SK-N-SH (cell line): ENCODE data around the gene FAM3B. TPM values are rescaled to one million over a fixed set of nuclear protein-coding genes. Genes with fewer than 3 reads are reported as not detected.

Experiments
- CTCF ChIA-PET: fragments of 300-600, 350-600 bp; formaldehyde crosslinking; extraction: SDS; loops from one replicate; lab custom pipeline; 2021; lab: Yijun Ruan, JAX
- POLR2A ChIA-PET: fragments of 350-600 bp; sonication (Branson Sonifier 250); formaldehyde crosslinking; extraction: SDS; loops from one replicate; lab custom pipeline; 2020; ENCODE audit warnings: antibody characterized with exemption, inconsistent platforms; lab: Yijun Ruan, JAX
- DNase-seq: peaks from one replicate; pipeline ENCODE4 v3.0.0; 2012
- H2AFZ ChIP-seq: fragments of 200-600 bp; sonication (generic); 2 replicates; pipeline ENCODE4 v1.8.1; 2016; ENCODE audit warnings: antibody characterized with exemption, mild to moderate bottlenecking, low read depth
- H3F3A ChIP-seq: fragments of 200-600 bp; sonication (generic); replicated peaks from 2 replicates; pipeline ENCODE3; 2016; ENCODE audit warnings: antibody characterized with exemption, mild to moderate bottlenecking; ENCODE audit not compliant: insufficient read depth
- H3K27ac ChIP-seq, 2 experiments: fragments of 200-500 bp in 1 of 2; fragments of 200-600 bp in 1 of 2; sonication (Bioruptor generic) in 1 of 2; sonication (generic), shearing (Covaris generic) in 1 of 2; 2 replicates each; pipeline versions ENCODE4 v1.5.1 to v1.6.1; 2014 to 2016; ENCODE audit warnings: low read depth in 2 of 2, inconsistent platforms in 1 of 2, low read length in 1 of 2, mild to moderate bottlenecking in 1 of 2, mixed read lengths in 1 of 2
- H3K27me3 ChIP-seq: fragments of 200-600 bp; sonication (generic), shearing (Covaris generic); 2 replicates; pipeline ENCODE4 v1.6.1; 2016; ENCODE audit warnings: mixed run types; ENCODE audit not compliant: insufficient read depth
- H3K36me3 ChIP-seq, 2 experiments: fragments of 200-500 bp in 1 of 2; fragments of 200-600 bp in 1 of 2; sonication (Bioruptor generic) in 1 of 2; sonication (generic) in 1 of 2; replicated peaks in 1 of 2; 2 replicates each; pipeline versions ENCODE3 to v1.5.1; 2014 to 2016; ENCODE audit warnings: low read length in 1 of 2, mild to moderate bottlenecking in 1 of 2; ENCODE audit not compliant: insufficient read depth in 2 of 2, control insufficient read depth in 1 of 2
- H3K4me1 ChIP-seq, 2 experiments: fragments of 200-500 bp in 1 of 2; fragments of 200-600 bp in 1 of 2; sonication (Bioruptor generic) in 1 of 2; sonication (generic), shearing (Covaris generic) in 1 of 2; 2 replicates each; pipeline versions ENCODE4 v1.5.1 to v1.6.1; 2014 to 2016; ENCODE audit warnings: low read depth in 1 of 2, low read length in 1 of 2, mixed run types in 1 of 2; ENCODE audit not compliant: insufficient read depth in 2 of 2, control insufficient read depth in 1 of 2
- H3K4me2 ChIP-seq: fragments of 200-600 bp; sonication (generic), shearing (Covaris generic); 2 replicates; pipeline ENCODE4 v1.6.1; 2017; ENCODE audit warnings: mixed run types
- H3K4me3 ChIP-seq, 2 experiments: fragments of 200-500 bp in 1 of 2; fragments of 200-600 bp in 1 of 2; sonication (Bioruptor generic) in 1 of 2; sonication (generic), shearing (Covaris generic) in 1 of 2; 2 replicates each; pipeline versions ENCODE4 v1.5.1 to v1.8.1; 2014 to 2016; ENCODE audit warnings: low read depth in 2 of 2, inconsistent platforms in 1 of 2, low read length in 1 of 2, mild to moderate bottlenecking in 1 of 2, mixed read lengths in 1 of 2, moderate library complexity in 1 of 2
- H3K79me2 ChIP-seq: fragments of 200-600 bp; sonication (generic); 2 replicates; pipeline ENCODE4 v1.8.1; 2017; ENCODE audit warnings: mild to moderate bottlenecking; ENCODE audit not compliant: insufficient read depth
- H3K9ac ChIP-seq: fragments of 200-600 bp; sonication (generic); 2 replicates; pipeline ENCODE4 v1.6.1; 2017; ENCODE audit warnings: mixed run types
- H3K9me2 ChIP-seq: fragments of 200-600 bp; sonication (generic); 2 replicates; pipeline ENCODE4 v1.6.1; 2017; ENCODE audit warnings: mixed run types
- H3K9me3 ChIP-seq: fragments of 200-600 bp; sonication (generic); 2 replicates; pipeline ENCODE4 v1.6.1; 2017; ENCODE audit warnings: mixed run types, mild to moderate bottlenecking, moderate library complexity
- H4K20me1 ChIP-seq: fragments of 200-600 bp; sonication (generic); 2 replicates; pipeline ENCODE4 v1.6.1; 2017; ENCODE audit warnings: mild to moderate bottlenecking, mixed run types; ENCODE audit not compliant: insufficient read depth
- CHD2 ChIP-seq: fragments of 150-350 bp; IDR thresholded peaks from 2 replicates; pipeline ENCODE4 v1.6.1; 2018; ENCODE audit warnings: low read length; ENCODE audit not compliant: partially characterized antibody
- ELF1 ChIP-seq: IDR thresholded peaks from 2 replicates; pipeline ENCODE4 v1.4.0; 2012
- EP300 ChIP-seq, 2 experiments: IDR thresholded peaks; 2 replicates each; pipeline versions ENCODE4 v1.4.0 to v1.6.1; 2012; ENCODE audit warnings: borderline replicate concordance in 1 of 2, low read depth in 1 of 2, low read length in 1 of 2
- EZH2phosphoT487 ChIP-seq: fragments of 200-600 bp; sonication (generic); IDR thresholded peaks from 2 replicates; pipeline ENCODE4 v1.6.1; 2017; ENCODE audit warnings: low read depth, mixed run types, mild to moderate bottlenecking, antibody characterized with exemption, moderate library complexity, borderline replicate concordance
- FOSL2 ChIP-seq: IDR thresholded peaks from 2 replicates; pipeline ENCODE4 v1.4.0; 2012; ENCODE audit warnings: low read depth, mild to moderate bottlenecking, moderate library complexity, borderline replicate concordance
- FOXM1 ChIP-seq: IDR thresholded peaks from 2 replicates; pipeline ENCODE4 v1.4.0; 2012; ENCODE audit warnings: low read depth, mild to moderate bottlenecking
- JUND ChIP-seq: IDR thresholded peaks from 2 replicates; pipeline ENCODE4 v1.4.0; 2012
- MXI1 ChIP-seq: IDR thresholded peaks from 2 replicates; pipeline ENCODE4 v1.6.1; 2012; ENCODE audit warnings: mild to moderate bottlenecking, low read depth, low read length, improper control_type of control experiment
- NRF1 ChIP-seq: IDR thresholded peaks from 2 replicates; pipeline ENCODE4 v1.6.1; 2012; ENCODE audit warnings: low read depth, mild to moderate bottlenecking, low read length
- RCOR1 ChIP-seq: fragments of 150-350 bp; IDR thresholded peaks from 2 replicates; pipeline ENCODE4 v1.6.1; 2017; ENCODE audit warnings: antibody characterized with exemption, low read length
- RXRA ChIP-seq: IDR thresholded peaks from 2 replicates; pipeline ENCODE4 v1.4.0; 2012; ENCODE audit warnings: low read depth, mild to moderate bottlenecking, borderline replicate concordance
- SMC3 ChIP-seq: IDR thresholded peaks from 2 replicates; pipeline ENCODE4 v1.6.1; 2012; ENCODE audit warnings: low read depth, low read length, improper control_type of control experiment
- TAF1 ChIP-seq: IDR thresholded peaks from 2 replicates; pipeline ENCODE4 v1.6.1; 2012; ENCODE audit warnings: low read depth, mild to moderate bottlenecking, low read length, moderate library complexity, borderline replicate concordance
- TCF12 ChIP-seq: IDR thresholded peaks from 2 replicates; pipeline ENCODE4 v1.4.0; 2012
- WGBS: methylation state at CpG from one replicate; pipeline ENCODE4 v1.1.6; 2017; ENCODE audit warnings: low lambda C conversion rate; 5-methylcytosine and 5-hydroxymethylcytosine counted together
- polyA plus RNA-seq, 3 experiments: library from polyadenylated mRNA; depleted of rRNA; stranded (reverse); fragments of >200 nt; gene quantifications; 2 replicates each; pipeline ENCODE4 v1.2.3, GENCODE V29; 2012
- TF ChIP-seq, protein P1 (sequence below): IDR thresholded peaks from 2 replicates; pipeline ENCODE4 v1.4.0; 2012; ENCODE audit warnings: low read depth
- TF ChIP-seq, protein P2 (sequence below): fragments of 200-600 bp; sonication (generic); IDR thresholded peaks from 2 replicates; pipeline ENCODE4 v1.6.1; 2017; ENCODE audit warnings: antibody characterized with exemption, mild to moderate bottlenecking, moderate library complexity
- TF ChIP-seq, protein P3 (sequence below): IDR thresholded peaks from 2 replicates; pipeline ENCODE4 v1.4.0; 2012; ENCODE audit warnings: low read depth, borderline replicate concordance
- TF ChIP-seq, protein P4 (sequence below): fragments of 150-350 bp; IDR thresholded peaks from 2 replicates; pipeline ENCODE4 v1.6.1; 2016; ENCODE audit warnings: mild to moderate bottlenecking, low read depth, low read length
- TF ChIP-seq, protein P5 (sequence below): IDR thresholded peaks from 2 replicates; pipeline ENCODE4 v1.4.0; 2012; ENCODE audit warnings: low read depth, borderline replicate concordance

The FAM3B gene
- polyA plus RNA-seq, 1 of the 3 experiments (the other 2 are of a cell fraction), result not detected

DNA sequence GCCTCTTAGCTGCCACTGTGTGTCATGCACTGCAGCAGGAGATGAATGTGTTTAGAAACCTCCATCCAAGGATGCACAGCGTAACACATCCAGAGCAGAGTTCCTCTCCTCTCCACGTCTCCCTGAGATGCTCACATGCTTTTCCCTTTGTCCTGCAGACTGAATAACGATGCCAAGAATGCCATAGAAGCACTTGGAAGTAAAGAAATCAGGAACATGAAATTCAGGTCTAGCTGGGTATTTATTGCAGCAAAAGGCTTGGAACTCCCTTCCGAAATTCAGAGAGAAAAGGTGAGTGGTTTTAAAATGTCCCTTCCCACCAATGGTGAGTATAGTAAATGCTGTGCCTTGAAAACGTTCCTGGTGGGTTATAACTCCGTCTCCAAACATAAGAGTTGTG is 31.8 kb downstream of the FAM3B start:
- Histone ChIP-seq H3K4me1 (no peaks in the 10 kb centered on the region), H3K27ac (no peak overlapping the region), H3K9me3 (no peaks in the 10 kb centered on the region), H3K9me2 (no peaks in the 10 kb centered on the region), H2AFZ (no peak overlapping the region), H3K79me2 (no peaks in the 10 kb centered on the region), H3K4me3 (no peak overlapping the region), H3K9ac (no peak overlapping the region), H3K4me2 (no peak overlapping the region), H3K36me3 (no peaks in the 10 kb centered on the region), H4K20me1 (no peaks in the 10 kb centered on the region), H3K27me3 (no peaks in the 10 kb centered on the region), H3F3A (no peaks in the 10 kb centered on the region)
- CTCF ChIA-PET, result no interaction called here
- WGBS, result 19% methylated on average over 6 of the region's 6 CpGs
- no peak for DNase-seq
- POLR2A ChIA-PET, result no interaction called here
- no peak for TF ChIP-seq TAF1
- TF ChIP-seq ELF1, result no peak
- no peak for TF ChIP-seq TCF12
- TF ChIP-seq JUND, result no peak
- no peak for TF ChIP-seq SMC3
- no peak for TF ChIP-seq CHD2
- TF ChIP-seq EP300 (IDR thresholded peaks at IDR 0.05; ENCODE audit: borderline replicate concordance in 1 of 2, low read depth in 1 of 2, low read length in 1 of 2), result no peak
- TF ChIP-seq RCOR1, result no peak
- no peak for TF ChIP-seq MXI1
- TF ChIP-seq EZH2phosphoT487, result no peak
- no peak for TF ChIP-seq RXRA
- TF ChIP-seq, protein P1, sequence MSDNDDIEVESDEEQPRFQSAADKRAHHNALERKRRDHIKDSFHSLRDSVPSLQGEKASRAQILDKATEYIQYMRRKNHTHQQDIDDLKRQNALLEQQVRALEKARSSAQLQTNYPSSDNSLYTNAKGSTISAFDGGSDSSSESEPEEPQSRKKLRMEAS, result no peak
- no peak for TF ChIP-seq FOXM1
- TF ChIP-seq, protein P2, sequence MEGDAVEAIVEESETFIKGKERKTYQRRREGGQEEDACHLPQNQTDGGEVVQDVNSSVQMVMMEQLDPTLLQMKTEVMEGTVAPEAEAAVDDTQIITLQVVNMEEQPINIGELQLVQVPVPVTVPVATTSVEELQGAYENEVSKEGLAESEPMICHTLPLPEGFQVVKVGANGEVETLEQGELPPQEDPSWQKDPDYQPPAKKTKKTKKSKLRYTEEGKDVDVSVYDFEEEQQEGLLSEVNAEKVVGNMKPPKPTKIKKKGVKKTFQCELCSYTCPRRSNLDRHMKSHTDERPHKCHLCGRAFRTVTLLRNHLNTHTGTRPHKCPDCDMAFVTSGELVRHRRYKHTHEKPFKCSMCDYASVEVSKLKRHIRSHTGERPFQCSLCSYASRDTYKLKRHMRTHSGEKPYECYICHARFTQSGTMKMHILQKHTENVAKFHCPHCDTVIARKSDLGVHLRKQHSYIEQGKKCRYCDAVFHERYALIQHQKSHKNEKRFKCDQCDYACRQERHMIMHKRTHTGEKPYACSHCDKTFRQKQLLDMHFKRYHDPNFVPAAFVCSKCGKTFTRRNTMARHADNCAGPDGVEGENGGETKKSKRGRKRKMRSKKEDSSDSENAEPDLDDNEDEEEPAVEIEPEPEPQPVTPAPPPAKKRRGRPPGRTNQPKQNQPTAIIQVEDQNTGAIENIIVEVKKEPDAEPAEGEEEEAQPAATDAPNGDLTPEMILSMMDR, result no peak
- no peak for TF ChIP-seq FOSL2
- TF ChIP-seq NRF1, result no peak
- TF ChIP-seq, protein P3, sequence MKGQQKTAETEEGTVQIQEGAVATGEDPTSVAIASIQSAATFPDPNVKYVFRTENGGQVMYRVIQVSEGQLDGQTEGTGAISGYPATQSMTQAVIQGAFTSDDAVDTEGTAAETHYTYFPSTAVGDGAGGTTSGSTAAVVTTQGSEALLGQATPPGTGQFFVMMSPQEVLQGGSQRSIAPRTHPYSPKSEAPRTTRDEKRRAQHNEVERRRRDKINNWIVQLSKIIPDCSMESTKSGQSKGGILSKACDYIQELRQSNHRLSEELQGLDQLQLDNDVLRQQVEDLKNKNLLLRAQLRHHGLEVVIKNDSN, result no peak
- TF ChIP-seq, protein P4, sequence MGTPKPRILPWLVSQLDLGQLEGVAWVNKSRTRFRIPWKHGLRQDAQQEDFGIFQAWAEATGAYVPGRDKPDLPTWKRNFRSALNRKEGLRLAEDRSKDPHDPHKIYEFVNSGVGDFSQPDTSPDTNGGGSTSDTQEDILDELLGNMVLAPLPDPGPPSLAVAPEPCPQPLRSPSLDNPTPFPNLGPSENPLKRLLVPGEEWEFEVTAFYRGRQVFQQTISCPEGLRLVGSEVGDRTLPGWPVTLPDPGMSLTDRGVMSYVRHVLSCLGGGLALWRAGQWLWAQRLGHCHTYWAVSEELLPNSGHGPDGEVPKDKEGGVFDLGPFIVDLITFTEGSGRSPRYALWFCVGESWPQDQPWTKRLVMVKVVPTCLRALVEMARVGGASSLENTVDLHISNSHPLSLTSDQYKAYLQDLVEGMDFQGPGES, result no peak
- TF ChIP-seq, protein P5, sequence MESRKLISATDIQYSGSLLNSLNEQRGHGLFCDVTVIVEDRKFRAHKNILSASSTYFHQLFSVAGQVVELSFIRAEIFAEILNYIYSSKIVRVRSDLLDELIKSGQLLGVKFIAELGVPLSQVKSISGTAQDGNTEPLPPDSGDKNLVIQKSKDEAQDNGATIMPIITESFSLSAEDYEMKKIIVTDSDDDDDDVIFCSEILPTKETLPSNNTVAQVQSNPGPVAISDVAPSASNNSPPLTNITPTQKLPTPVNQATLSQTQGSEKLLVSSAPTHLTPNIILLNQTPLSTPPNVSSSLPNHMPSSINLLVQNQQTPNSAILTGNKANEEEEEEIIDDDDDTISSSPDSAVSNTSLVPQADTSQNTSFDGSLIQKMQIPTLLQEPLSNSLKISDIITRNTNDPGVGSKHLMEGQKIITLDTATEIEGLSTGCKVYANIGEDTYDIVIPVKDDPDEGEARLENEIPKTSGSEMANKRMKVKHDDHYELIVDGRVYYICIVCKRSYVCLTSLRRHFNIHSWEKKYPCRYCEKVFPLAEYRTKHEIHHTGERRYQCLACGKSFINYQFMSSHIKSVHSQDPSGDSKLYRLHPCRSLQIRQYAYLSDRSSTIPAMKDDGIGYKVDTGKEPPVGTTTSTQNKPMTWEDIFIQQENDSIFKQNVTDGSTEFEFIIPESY, result no peak
